Neuronal stem cell (in vitro differentiated cells): ENCODE measurements around the gene TMEM222.
A peak's percentile ranks its signal among the peaks of the same experiment; 100 is the strongest.

ENCODE experiments used
- DNase-seq: peaks from one replicate; pipeline ENCODE4 v3.0.0-alpha.2; 2013; ENCODE audit warnings: low spot score
- H2AFZ ChIP-seq: one replicate; pipeline ENCODE4 v1.6.1; 2013; ENCODE audit warnings: mild to moderate bottlenecking, low read length, inconsistent platforms
- H2AK5ac ChIP-seq: 2 replicates; pipeline ENCODE4 v1.6.1; 2013; ENCODE audit warnings: low read depth, mild to moderate bottlenecking, inconsistent platforms, low read length, moderate library complexity, mixed read lengths
- H2BK120ac ChIP-seq: 2 replicates; pipeline ENCODE4 v1.6.1; 2013; ENCODE audit warnings: low read depth, mild to moderate bottlenecking, inconsistent platforms, low read length, moderate library complexity, mixed read lengths
- H2BK12ac ChIP-seq: one replicate; pipeline ENCODE4 v1.6.1; 2013; ENCODE audit warnings: low read length, inconsistent platforms
- H2BK15ac ChIP-seq: 2 replicates; pipeline ENCODE4 v1.6.1; 2013; ENCODE audit warnings: mild to moderate bottlenecking, low read length, inconsistent platforms, mixed read lengths
- H2BK5ac ChIP-seq: one replicate; pipeline ENCODE4 v1.6.1; 2013; ENCODE audit warnings: inconsistent platforms, mild to moderate bottlenecking, low read length, moderate library complexity
- H3K14ac ChIP-seq: one replicate; pipeline ENCODE4 v1.6.1; 2013; ENCODE audit warnings: low read length, inconsistent platforms
- H3K18ac ChIP-seq: 2 replicates; pipeline ENCODE4 v1.6.1; 2013; ENCODE audit warnings: low read length, inconsistent platforms
- H3K23ac ChIP-seq: 2 replicates; pipeline ENCODE4 v1.6.1; 2013; ENCODE audit warnings: low read depth, mild to moderate bottlenecking, mixed read lengths, low read length, inconsistent platforms; ENCODE audit not compliant: poor library complexity
- H3K27ac ChIP-seq: replicated peaks from 3 replicates; pipeline ENCODE4 v1.5.1; 2013; ENCODE audit warnings: low read length, inconsistent platforms
- H3K27me3 ChIP-seq, 3 experiments: 2 replicates each; pipeline ENCODE4 v1.6.1; 2013; ENCODE audit warnings: low read length in 3 of 3, mild to moderate bottlenecking in 2 of 3, inconsistent platforms in 1 of 3, low read depth in 1 of 3, mixed read lengths in 1 of 3, moderate library complexity in 1 of 3; ENCODE audit not compliant: control insufficient read depth in 3 of 3, insufficient read depth in 3 of 3
- H3K36me3 ChIP-seq, 2 donors: replicated peaks in 1 of 2; 2 replicates each; pipeline ENCODE4 v1.6.1; 2013; ENCODE audit warnings: low read length in 2 of 2; ENCODE audit not compliant: control insufficient read depth in 2 of 2, insufficient read depth in 2 of 2
- H3K4ac ChIP-seq: 2 replicates; pipeline ENCODE4 v1.6.1; 2013; ENCODE audit warnings: inconsistent platforms, mild to moderate bottlenecking, low read length, moderate library complexity
- H3K4me1 ChIP-seq, 2 donors: 1 replicate in 1 of 2; 2 replicates in 1 of 2; pipeline ENCODE4 v1.6.1; 2013; ENCODE audit warnings: low read length in 2 of 2, low read depth in 1 of 2; ENCODE audit not compliant: control insufficient read depth in 2 of 2, insufficient read depth in 1 of 2
- H3K4me2 ChIP-seq: one replicate; pipeline ENCODE4 v1.6.1; 2013; ENCODE audit warnings: mild to moderate bottlenecking, low read length, inconsistent platforms; ENCODE audit not compliant: insufficient read depth, poor library complexity, severe bottlenecking
- H3K4me3 ChIP-seq, 2 donors: 2 replicates each; pipeline ENCODE4 v1.5.1; 2013; ENCODE audit warnings: low read length in 2 of 2, mild to moderate bottlenecking in 2 of 2, inconsistent platforms in 1 of 2, moderate library complexity in 1 of 2
- H3K79me1 ChIP-seq: one replicate; pipeline ENCODE4 v1.6.1; 2013; ENCODE audit warnings: low read depth, mild to moderate bottlenecking, inconsistent platforms, low read length, moderate library complexity
- H3K9ac ChIP-seq: one replicate; pipeline ENCODE4 v1.6.1; 2013; ENCODE audit warnings: mild to moderate bottlenecking, low read depth, low read length, inconsistent platforms; ENCODE audit not compliant: poor library complexity
- H3K9me3 ChIP-seq, 2 donors: replicated peaks in 1 of 2; 2 replicates each; pipeline versions ENCODE3 to v1.6.1; 2013; ENCODE audit warnings: low read length in 2 of 2, mild to moderate bottlenecking in 2 of 2, inconsistent platforms in 1 of 2, low read depth in 1 of 2, mixed read lengths in 1 of 2, moderate library complexity in 1 of 2; ENCODE audit not compliant: control insufficient read depth in 2 of 2, insufficient read depth in 1 of 2
- H4K8ac ChIP-seq: one replicate; pipeline ENCODE4 v1.6.1; 2013; ENCODE audit warnings: low read depth, mild to moderate bottlenecking, inconsistent platforms, low read length, moderate library complexity
- H4K91ac ChIP-seq: one replicate; pipeline ENCODE4 v1.6.1; 2013; ENCODE audit warnings: low read length, low read depth, mild to moderate bottlenecking, inconsistent platforms; ENCODE audit not compliant: poor library complexity
- WGBS, 2 donors: extraction: QIAGEN DNeasy Blood & Tissue Kit; methylation state at CpG; one replicate each; pipeline ENCODE4 v1.1.7; 2013; ENCODE audit warnings: missing lambda C conversion rate in 2 of 2, mixed read lengths in 1 of 2; ENCODE audit not compliant: insufficient read length in 2 of 2, insufficient replicate concordance in 1 of 2; ENCODE audit errors: extremely low coverage in 2 of 2; 5-methylcytosine and 5-hydroxymethylcytosine counted together

The TMEM222 gene

DNA sequence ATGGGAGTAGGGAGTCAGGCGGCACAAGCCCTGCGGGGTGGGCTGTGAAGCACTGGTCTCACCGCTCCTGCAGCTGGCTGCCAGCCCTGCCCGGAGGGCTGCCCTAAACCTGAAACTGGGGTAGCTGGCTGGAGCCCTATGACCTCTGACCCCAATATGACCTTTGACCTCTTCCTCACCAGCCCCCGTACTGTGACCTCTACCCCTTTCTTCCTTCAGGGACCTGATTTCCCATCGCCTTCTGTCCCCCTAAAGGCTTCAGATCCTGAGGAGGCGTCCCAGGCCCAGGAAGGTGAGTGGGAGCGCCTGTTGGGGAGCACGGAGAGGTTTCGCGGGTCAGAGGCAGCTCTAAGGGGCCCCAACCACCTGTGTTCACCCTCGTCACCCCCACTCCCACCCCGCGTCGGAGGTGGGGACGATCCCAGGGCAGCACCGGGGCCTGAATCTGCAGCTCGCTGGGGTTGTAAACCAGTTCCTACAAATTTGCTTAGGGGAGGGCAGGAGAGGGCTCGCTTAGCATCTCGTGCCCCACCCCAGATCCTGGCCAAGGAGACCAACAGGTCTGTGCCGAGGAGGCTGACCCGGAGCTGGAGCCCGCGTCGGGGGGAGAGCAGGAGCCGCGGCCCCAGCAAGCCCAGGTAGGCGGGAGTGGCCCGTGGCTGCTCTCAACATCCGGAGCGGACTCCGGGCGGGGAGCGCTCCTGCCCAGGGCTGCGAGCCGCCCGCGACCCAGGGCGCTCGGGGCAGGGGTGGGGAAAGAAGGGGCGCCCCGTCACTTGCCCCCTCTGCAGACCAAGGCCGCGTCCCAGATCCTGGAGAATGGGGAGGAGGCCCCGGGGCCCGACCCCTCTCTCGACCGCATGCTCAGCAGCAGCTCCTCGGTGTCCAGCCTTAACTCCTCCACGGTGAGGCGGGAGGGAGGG lies 27.2 kb downstream of the TMEM222 start:
- Histone ChIP-seq H3K9me3 (peaks cover 0 to 4% of the 10 kb centered on the region in 2 donors), H4K8ac (no peak overlapping the region), H2BK12ac (no peak overlapping the region), H3K14ac (peak overlapping the region; percentile 42), H2BK5ac (peak overlapping the region; percentile 42), H3K4me2 (peak overlapping the region; percentile 75), H2BK120ac (peak overlapping the region; percentile 13), H2AFZ (peak overlapping the region; percentile 91), H3K4me1 (peaks cover 12 to 19% of the 10 kb centered on the region in 2 donors), H3K79me1 (peaks cover 1% of the 10 kb centered on the region), H2AK5ac (peak overlapping the region; percentile 93), H3K36me3 (peaks cover 3 to 5% of the 10 kb centered on the region in 2 donors), H3K23ac (peak overlapping the region; percentile 29), H2BK15ac (peak overlapping the region; percentile 53), H4K91ac (no peak overlapping the region), H3K27me3 (peaks cover 0 to 14% (median 5%) of the 10 kb centered on the region in 3 experiments), H3K27ac (no peak overlapping the region), H3K9ac (peak overlapping the region; percentile 85), H3K18ac (peak overlapping the region; percentile 89), H3K4ac (no peak overlapping the region), H3K4me3 (peak overlapping the region; percentile 25 to 78)
- peak; percentile 56 for DNase-seq
- no CpG with 5 or more reads among the region's 51 CpGs for WGBS, 2 donors

- Histone ChIP-seq H4K91ac (peak overlapping the region; percentile 78), H2BK120ac (peak overlapping the region; percentile 88), H2AFZ (peak overlapping the region; percentile 91), H3K4me2 (peak overlapping the region; percentile 75), H2BK15ac (peak overlapping the region; percentile 42), H4K8ac (peak overlapping the region; percentile 88), H3K14ac (no peak overlapping the region), H3K4me1 (peaks cover 12 to 19% of the 10 kb centered on the region in 2 donors), H3K4me3 (peak overlapping the region; percentile 24 to 78), H2BK5ac (peak overlapping the region; percentile 42), H3K18ac (peak overlapping the region; percentile 89), H3K23ac (peak overlapping the region; percentile 3), H2BK12ac (peak overlapping the region; percentile 46), H3K27ac (no peak overlapping the region), H3K79me1 (peaks cover 1% of the 10 kb centered on the region), H3K27me3 (peaks cover 0 to 14% (median 5%) of the 10 kb centered on the region in 3 experiments), H2AK5ac (peak overlapping the region; percentile 93), H3K36me3 (peaks cover 2 to 6% of the 10 kb centered on the region in 2 donors), H3K9ac (peak overlapping the region; percentile 85), H3K9me3 (peaks cover 0 to 4% of the 10 kb centered on the region in 2 donors), H3K4ac (no peak overlapping the region)
- DNase-seq, result peak; percentile 60
- WGBS, 2 donors, result no CpG with 5 or more reads among the region's 84 CpGs
These were observed 28.1 kb downstream of the TMEM222 start for GRCh38 chr1:27349784-27350662.

DNA sequence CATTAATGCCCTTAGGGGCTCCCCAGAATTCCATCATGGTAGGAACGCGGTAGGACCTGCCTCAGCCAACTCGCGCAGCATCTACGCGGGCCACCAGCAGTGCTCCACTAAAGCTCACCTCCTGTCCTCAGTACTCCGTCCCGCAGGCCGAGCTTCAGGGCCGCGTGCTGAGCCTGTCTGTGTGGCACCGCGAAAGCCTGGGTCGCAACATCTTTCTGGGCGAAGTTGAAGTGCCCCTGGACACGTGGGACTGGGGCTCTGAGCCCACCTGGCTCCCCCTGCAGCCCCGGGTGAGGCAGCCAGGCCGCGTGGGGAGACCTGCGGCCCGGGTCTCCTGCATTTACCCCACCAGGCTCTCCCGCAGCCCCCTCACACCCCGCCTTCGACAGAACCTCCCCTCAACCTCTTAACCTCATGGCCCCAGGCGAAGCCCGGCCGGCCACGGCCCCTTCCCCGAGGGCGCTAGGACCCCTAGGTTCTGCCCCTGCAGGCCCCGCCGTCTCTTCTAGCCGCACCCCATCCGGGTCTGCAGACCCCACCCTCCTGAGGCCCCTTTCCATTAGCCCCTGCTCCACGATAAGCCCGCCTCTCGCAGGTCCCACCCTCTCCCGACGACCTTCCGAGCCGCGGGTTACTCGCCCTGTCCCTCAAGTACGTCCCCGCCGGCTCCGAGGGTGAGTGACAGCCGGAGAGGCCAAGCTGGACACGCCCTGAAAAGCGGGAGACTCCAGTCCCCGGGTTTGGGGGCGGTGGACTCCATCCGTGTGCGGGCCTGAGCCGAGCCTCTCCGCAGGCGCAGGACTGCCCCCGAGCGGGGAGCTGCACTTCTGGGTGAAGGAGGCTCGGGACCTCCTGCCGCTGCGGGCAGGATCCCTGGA lies 28.9 kb downstream of the TMEM222 start:
- Histone ChIP-seq H3K9ac (peak overlapping the region; percentile 50), H3K27me3 (peaks cover 0 to 14% (median 5%) of the 10 kb centered on the region in 3 experiments), H3K4ac (no peak overlapping the region), H2AK5ac (peak overlapping the region; percentile 93), H3K79me1 (peaks cover 1% of the 10 kb centered on the region), H2BK15ac (peak overlapping the region; percentile 42), H2BK120ac (peak overlapping the region; percentile 88), H3K36me3 (peaks cover 2 to 15% of the 10 kb centered on the region in 2 donors), H3K4me1 (peaks cover 12 to 19% of the 10 kb centered on the region in 2 donors), H3K4me3 (peak overlapping the region; percentile 33 to 74), H4K8ac (peak overlapping the region; percentile 74), H3K9me3 (peaks cover 0 to 4% of the 10 kb centered on the region in 2 donors), H2BK5ac (peak overlapping the region; percentile 42), H2AFZ (peak overlapping the region; percentile 82), H3K4me2 (peak overlapping the region; percentile 75), H4K91ac (peak overlapping the region; percentile 41), H2BK12ac (no peak overlapping the region), H3K27ac (peak overlapping the region; percentile 51), H3K14ac (peak overlapping the region; percentile 25), H3K18ac (peak overlapping the region; percentile 92), H3K23ac (peak overlapping the region; percentile 62)
- peak; percentile 92 for DNase-seq
- WGBS, 2 donors, result no CpG with 5 or more reads among the region's 62 CpGs
